Liver (tissue), 9 donors: Measurements from ENCODE around the gene FIBP. TPM values are rescaled to one million over a fixed set of nuclear protein-coding genes. Genes with fewer than 3 reads are reported as not detected.
A peak's percentile ranks its signal among the peaks of the same experiment; 100 is the strongest.

ENCODE experiments used
- DNase-seq: peaks from one replicate; pipeline ENCODE4 v3.0.0-alpha.2; 2017; ENCODE audit warnings: low spot score
- H3K27ac ChIP-seq, 2 donors: one replicate each; pipeline ENCODE4 v1.7.0; 2013; ENCODE audit warnings: inconsistent platforms in 2 of 2, low read length in 2 of 2, control low read depth in 1 of 2, low read depth in 1 of 2, mild to moderate bottlenecking in 1 of 2
- H3K27me3 ChIP-seq, 4 donors: one replicate each; pipeline versions ENCODE4 v1.6.1 to v1.7.0; 2013; ENCODE audit warnings: low read length in 3 of 4, inconsistent platforms in 1 of 4, mild to moderate bottlenecking in 1 of 4, moderate library complexity in 1 of 4; ENCODE audit not compliant: control insufficient read depth in 4 of 4, insufficient read depth in 4 of 4
- H3K36me3 ChIP-seq, 4 donors: one replicate each; pipeline versions ENCODE4 v1.6.1 to v1.7.0; 2013; ENCODE audit warnings: low read length in 3 of 4, mild to moderate bottlenecking in 3 of 4, low read depth in 1 of 4, moderate library complexity in 1 of 4; ENCODE audit not compliant: control insufficient read depth in 4 of 4, insufficient read depth in 3 of 4
- H3K4me1 ChIP-seq, 4 donors: one replicate each; pipeline versions ENCODE4 v1.6.1 to v1.7.0; 2013; ENCODE audit warnings: low read length in 3 of 4, mild to moderate bottlenecking in 3 of 4, moderate library complexity in 1 of 4; ENCODE audit not compliant: control insufficient read depth in 4 of 4, insufficient read depth in 4 of 4
- H3K4me3 ChIP-seq, 3 donors: one replicate each; pipeline versions ENCODE4 v1.6.1 to v1.7.0; 2013; ENCODE audit warnings: low read length in 3 of 3, control low read depth in 1 of 3, low read depth in 1 of 3, mild to moderate bottlenecking in 1 of 3
- H3K9ac ChIP-seq, 2 donors: one replicate each; pipeline ENCODE4 v1.7.0; 2013; ENCODE audit warnings: low read length in 2 of 2, mild to moderate bottlenecking in 2 of 2, moderate library complexity in 2 of 2, control low read depth in 1 of 2, low read depth in 1 of 2
- H3K9me3 ChIP-seq, 4 donors: one replicate each; pipeline versions ENCODE4 v1.6.1 to v1.7.0; 2013; ENCODE audit warnings: low read length in 3 of 4; ENCODE audit not compliant: control insufficient read depth in 4 of 4
- ATF3 ChIP-seq: IDR thresholded peaks from 2 replicates; pipeline ENCODE4 v1.6.1; 2016; ENCODE audit warnings: antibody characterized with exemption
- CTCF ChIP-seq: fragments of 150-350 bp; IDR thresholded peaks from 2 replicates; pipeline ENCODE4 v1.5.1; 2017; ENCODE audit warnings: improper control_type of control experiment, low read depth, low read length; ENCODE audit not compliant: missing input control
- EGR1 ChIP-seq, 2 donors: IDR thresholded peaks; 2 replicates each; pipeline ENCODE4 v1.6.1; 2016 to 2018; ENCODE audit warnings: antibody characterized with exemption in 2 of 2, low read depth in 2 of 2
- FOXA1 ChIP-seq: IDR thresholded peaks from 2 replicates; pipeline ENCODE4 v1.6.1; 2016; ENCODE audit warnings: antibody characterized with exemption
- FOXA2 ChIP-seq: IDR thresholded peaks from 2 replicates; pipeline ENCODE4 v1.6.1; 2016; ENCODE audit warnings: antibody characterized with exemption
- GABPA ChIP-seq, 2 donors: IDR thresholded peaks in 1 of 2; conservative IDR thresholded peaks in 1 of 2; 2 replicates each; pipeline ENCODE4 v1.6.1; 2016; ENCODE audit warnings: antibody characterized with exemption in 2 of 2, mild to moderate bottlenecking in 1 of 2, moderate library complexity in 1 of 2
- HNF4A ChIP-seq, 2 donors: conservative IDR thresholded peaks; 2 replicates each; pipeline ENCODE4 v1.6.1; 2016; ENCODE audit warnings: antibody characterized with exemption in 2 of 2, mild to moderate bottlenecking in 2 of 2
- HNF4G ChIP-seq: IDR thresholded peaks from 2 replicates; pipeline ENCODE4 v1.6.1; 2016; ENCODE audit warnings: antibody characterized with exemption
- JUND ChIP-seq, 2 donors: IDR thresholded peaks; 2 replicates each; pipeline ENCODE4 v1.6.1; 2016; ENCODE audit warnings: antibody characterized with exemption in 2 of 2
- MAX ChIP-seq: IDR thresholded peaks from 2 replicates; pipeline ENCODE4 v1.6.1; 2016; ENCODE audit warnings: antibody characterized with exemption
- NR2F2 ChIP-seq: IDR thresholded peaks from 2 replicates; pipeline ENCODE4 v1.6.1; 2016; ENCODE audit warnings: antibody characterized with exemption
- RAD21 ChIP-seq, 2 donors: IDR thresholded peaks; 2 replicates each; pipeline ENCODE4 v1.6.1; 2016; ENCODE audit warnings: antibody characterized with exemption in 2 of 2, mild to moderate bottlenecking in 2 of 2
- RXRA ChIP-seq, 2 donors: IDR thresholded peaks; 2 replicates each; pipeline ENCODE4 v1.6.1; 2017 to 2018; ENCODE audit warnings: antibody characterized with exemption in 2 of 2, mild to moderate bottlenecking in 1 of 2
- SP1 ChIP-seq: IDR thresholded peaks from 2 replicates; pipeline ENCODE4 v1.6.1; 2018; ENCODE audit warnings: antibody characterized with exemption, mild to moderate bottlenecking
- TAF1 ChIP-seq: conservative IDR thresholded peaks from 2 replicates; pipeline ENCODE4 v1.6.1; 2016; ENCODE audit warnings: antibody characterized with exemption, mild to moderate bottlenecking
- YY1 ChIP-seq: IDR thresholded peaks from 2 replicates; pipeline ENCODE4 v1.6.1; 2016; ENCODE audit warnings: antibody characterized with exemption, mild to moderate bottlenecking
- ZBTB33 ChIP-seq: IDR thresholded peaks from 2 replicates; pipeline ENCODE4 v1.6.1; 2016; ENCODE audit warnings: antibody characterized with exemption
- WGBS: extraction: QIAGEN DNeasy Blood & Tissue Kit; methylation state at CpG from one replicate; pipeline ENCODE4 v1.1.7; 2013; 5-methylcytosine and 5-hydroxymethylcytosine counted together
- polyA plus RNA-seq, 2 donors: library from polyadenylated mRNA; stranded (reverse) in 1 of 2; unstranded in 1 of 2; fragments of 200-250 nt in 1 of 2; fragments of >200 nt in 1 of 2; fragmentation: Nextera tagmentation in 1 of 2; extraction: Ambion mirVana in 1 of 2; gene quantifications; one replicate each; pipeline versions ENCODE4 v1.2.1 to v1.2.3, GENCODE V29; 2013 to 2015
- total RNA-seq, 2 donors: library from RNA; depleted of rRNA; stranded (reverse); fragments of >200 nt; gene quantifications; one replicate each; pipeline ENCODE4 v1.2.3, GENCODE V29; 2014
- TF ChIP-seq, protein P1 (sequence below): IDR thresholded peaks from 2 replicates; pipeline ENCODE4 v1.6.1; 2016; ENCODE audit warnings: antibody characterized with exemption, mild to moderate bottlenecking
- donor health status: healthy.
- donor health status: healthy.
- donor health status: healthy.
- donor health status: healthy.
- donor health status: healthy.

Gene FIBP
- total and polyA plus RNA-seq, 4 donors, result 23.7 to 45.4 (median 29.1) TPM

DNA sequence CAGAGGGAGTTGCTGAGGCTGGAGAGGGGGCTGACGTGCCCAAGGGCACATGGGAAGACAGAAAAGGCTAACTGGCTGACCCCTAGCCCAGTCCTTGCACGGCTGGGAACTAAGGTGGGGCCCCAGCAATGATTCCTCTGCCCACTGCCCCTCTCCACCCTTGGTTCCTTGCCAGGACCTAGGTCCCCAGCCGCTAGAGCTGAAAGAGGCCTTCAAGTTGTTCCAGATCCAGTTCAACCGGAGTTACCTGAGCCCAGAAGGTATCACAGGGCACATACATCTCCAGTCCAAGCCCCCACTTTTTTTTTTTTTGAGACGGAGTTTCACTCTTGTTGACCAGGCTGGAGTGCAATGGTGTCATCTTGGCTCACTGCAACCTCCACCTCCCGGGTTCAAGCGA is 8.2 kb downstream of the FIBP start:
- H3K9ac ChIP-seq, result no peak overlapping the region
- H3K9me3 ChIP-seq, result no peaks in the 10 kb centered on the region
- TF ChIP-seq MAX (no peak), ZBTB33 (no peak), SP1 (no peak), RXRA (IDR thresholded peaks at IDR 0.05) (no peak), TAF1 (no peak), EGR1 (IDR thresholded peaks at IDR 0.05; ENCODE audit: low read depth in 2 of 2) (no peak), FOXA2 (no peak), HNF4G (no peak), GABPA (IDR thresholded peaks at IDR 0.05 in 1 of 2, conservative IDR thresholded peaks at IDR 0.05 in 1 of 2) (no peak), YY1 (no peak), CTCF (no peak), ATF3 (no peak), JUND (IDR thresholded peaks at IDR 0.05) (no peak), RAD21 (IDR thresholded peaks at IDR 0.05) (no peak), NR2F2 (no peak), HNF4A (conservative IDR thresholded peaks at IDR 0.05) (no peak), FOXA1 (no peak)
- TF ChIP-seq, protein P1, sequence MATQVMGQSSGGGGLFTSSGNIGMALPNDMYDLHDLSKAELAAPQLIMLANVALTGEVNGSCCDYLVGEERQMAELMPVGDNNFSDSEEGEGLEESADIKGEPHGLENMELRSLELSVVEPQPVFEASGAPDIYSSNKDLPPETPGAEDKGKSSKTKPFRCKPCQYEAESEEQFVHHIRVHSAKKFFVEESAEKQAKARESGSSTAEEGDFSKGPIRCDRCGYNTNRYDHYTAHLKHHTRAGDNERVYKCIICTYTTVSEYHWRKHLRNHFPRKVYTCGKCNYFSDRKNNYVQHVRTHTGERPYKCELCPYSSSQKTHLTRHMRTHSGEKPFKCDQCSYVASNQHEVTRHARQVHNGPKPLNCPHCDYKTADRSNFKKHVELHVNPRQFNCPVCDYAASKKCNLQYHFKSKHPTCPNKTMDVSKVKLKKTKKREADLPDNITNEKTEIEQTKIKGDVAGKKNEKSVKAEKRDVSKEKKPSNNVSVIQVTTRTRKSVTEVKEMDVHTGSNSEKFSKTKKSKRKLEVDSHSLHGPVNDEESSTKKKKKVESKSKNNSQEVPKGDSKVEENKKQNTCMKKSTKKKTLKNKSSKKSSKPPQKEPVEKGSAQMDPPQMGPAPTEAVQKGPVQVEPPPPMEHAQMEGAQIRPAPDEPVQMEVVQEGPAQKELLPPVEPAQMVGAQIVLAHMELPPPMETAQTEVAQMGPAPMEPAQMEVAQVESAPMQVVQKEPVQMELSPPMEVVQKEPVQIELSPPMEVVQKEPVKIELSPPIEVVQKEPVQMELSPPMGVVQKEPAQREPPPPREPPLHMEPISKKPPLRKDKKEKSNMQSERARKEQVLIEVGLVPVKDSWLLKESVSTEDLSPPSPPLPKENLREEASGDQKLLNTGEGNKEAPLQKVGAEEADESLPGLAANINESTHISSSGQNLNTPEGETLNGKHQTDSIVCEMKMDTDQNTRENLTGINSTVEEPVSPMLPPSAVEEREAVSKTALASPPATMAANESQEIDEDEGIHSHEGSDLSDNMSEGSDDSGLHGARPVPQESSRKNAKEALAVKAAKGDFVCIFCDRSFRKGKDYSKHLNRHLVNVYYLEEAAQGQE, result no peak
- DNase-seq, result no peak
- WGBS, result 78% methylated on average over 7 of the region's 7 CpGs
- H3K36me3 ChIP-seq, result peaks cover 2 to 11% (median 3%) of the 10 kb centered on the region in 4 donors
- peaks cover 0 to 6% (median 0%) of the 10 kb centered on the region in 4 donors for H3K4me1 ChIP-seq
- no peak overlapping the region for H3K27ac ChIP-seq
- H3K4me3 ChIP-seq, result peak overlapping the region in 1 of 3 donors; percentile 6
- H3K27me3 ChIP-seq, result no peaks in the 10 kb centered on the region
